CD4-positive, alpha-beta memory T cell (primary cell): ENCODE measurements around the gene BAIAP2L1. TPM values are rescaled to one million over a fixed set of nuclear protein-coding genes. Genes with fewer than 3 reads are reported as not detected.

Source experiments
- CTCF ChIA-PET: fragments of 350-600 bp; sonication (Branson Sonifier 250); formaldehyde crosslinking; loops from one replicate; lab custom pipeline; 2021; ENCODE audit warnings: inconsistent platforms; ENCODE audit not compliant: partially characterized antibody; lab: Charles Lee
- POLR2A ChIA-PET: fragments of 350-600 bp; sonication (Branson Sonifier 250); formaldehyde crosslinking; loops from one replicate; lab custom pipeline; 2021; ENCODE audit not compliant: partially characterized antibody; lab: Charles Lee
- DNase-seq, 5 donors: peaks; one replicate each; pipeline versions ENCODE4 v3.0.0 to v3.0.0-alpha.2; 2020 to 2022; ENCODE audit warnings: mixed read lengths in 1 of 5
- H3K27ac ChIP-seq: one replicate; pipeline ENCODE4 v1.7.0; 2013; ENCODE audit warnings: low read depth, low read length
- H3K27me3 ChIP-seq: 2 replicates; pipeline ENCODE4 v1.7.0; 2013; ENCODE audit warnings: mild to moderate bottlenecking, low read length, moderate library complexity; ENCODE audit not compliant: insufficient read depth
- H3K36me3 ChIP-seq: 2 replicates; pipeline ENCODE4 v1.7.0; 2013; ENCODE audit warnings: mild to moderate bottlenecking, low read length, moderate library complexity; ENCODE audit not compliant: insufficient read depth
- H3K4me1 ChIP-seq: 2 replicates; pipeline ENCODE4 v1.7.0; 2013; ENCODE audit warnings: mild to moderate bottlenecking, low read length, moderate library complexity; ENCODE audit not compliant: insufficient read depth
- H3K4me3 ChIP-seq, 2 donors: one replicate each; pipeline ENCODE4 v1.7.0; 2013; ENCODE audit warnings: low read length in 2 of 2, mild to moderate bottlenecking in 1 of 2
- H3K9me3 ChIP-seq, 2 donors: one replicate each; pipeline ENCODE4 v1.7.0; 2013; ENCODE audit warnings: low read length in 2 of 2, control low read depth in 1 of 2; ENCODE audit not compliant: control insufficient read depth in 1 of 2
- H3K27ac Mint-ChIP-seq, 7 donors: one replicate each; pipeline ENCODE4 v1.8.0; 2020 to 2021; ENCODE audit warnings: mixed read lengths in 7 of 7, mild to moderate bottlenecking in 6 of 7, inconsistent platforms in 3 of 7, moderate library complexity in 3 of 7
- H3K27me3 Mint-ChIP-seq, 2 donors: one replicate each; pipeline ENCODE4 v1.8.0; 2020 to 2021; ENCODE audit warnings: mixed read lengths in 2 of 2
- H3K36me3 Mint-ChIP-seq, 2 donors: one replicate each; pipeline ENCODE4 v1.8.0; 2020 to 2021; ENCODE audit warnings: mixed read lengths in 2 of 2, inconsistent platforms in 1 of 2, mild to moderate bottlenecking in 1 of 2
- H3K4me1 Mint-ChIP-seq, 4 donors: one replicate each; pipeline ENCODE4 v1.8.0; 2020 to 2021; ENCODE audit warnings: mixed read lengths in 4 of 4, mild to moderate bottlenecking in 1 of 4
- H3K4me3 Mint-ChIP-seq, 8 donors: one replicate each; pipeline ENCODE4 v1.8.0; 2020 to 2021; ENCODE audit warnings: mixed read lengths in 8 of 8, mild to moderate bottlenecking in 7 of 8, moderate library complexity in 6 of 8, inconsistent platforms in 3 of 8
- H3K9me3 Mint-ChIP-seq, 8 donors: one replicate each; pipeline ENCODE4 v1.8.0; 2020 to 2021; ENCODE audit warnings: mixed read lengths in 8 of 8, mild to moderate bottlenecking in 5 of 8, inconsistent platforms in 3 of 8, moderate library complexity in 1 of 8
- intact Hi-C: fragments of 100-400 bp; cut with micrococcal nuclease; formaldehyde crosslinking; loops from one replicate; pipeline ENCODE4 v1.15.1; 2023
- polyA plus RNA-seq, 2 donors: library from polyadenylated mRNA; unstranded; fragments of 300-500 nt; fragmentation: Illumina TruSeq; gene quantifications; one replicate each; pipeline ENCODE4 v1.2.3, GENCODE V29; 2021
- total RNA-seq, 2 experiments: library from RNA; stranded (reverse); gene quantifications; one replicate each; pipeline ENCODE4 v1.2.3, GENCODE V29; 2021

Gene BAIAP2L1
- total and polyA plus RNA-seq, 4 experiments from 2014 or later, result 0.32 to 0.42 (median 0.37) TPM

DNA sequence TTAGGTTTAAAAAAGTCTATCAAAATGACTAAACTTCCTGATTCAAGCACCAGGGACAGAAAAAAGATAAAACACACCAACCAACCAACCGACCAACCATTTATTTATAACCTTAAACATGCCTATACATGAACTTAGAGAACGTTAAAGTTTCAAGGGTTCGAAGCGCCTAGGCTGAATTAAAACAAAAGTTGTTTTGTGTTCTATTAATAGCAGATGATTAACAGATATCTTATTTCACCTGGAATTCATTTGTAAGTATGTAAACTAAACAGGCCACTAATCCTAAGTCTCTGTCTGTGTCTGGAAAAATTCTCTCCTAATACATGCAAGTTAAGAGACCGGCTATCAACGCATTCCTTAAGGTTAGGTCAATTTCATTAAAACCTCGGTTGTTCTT lies 1.4 kb downstream of the BAIAP2L1 start:
- Mint-ChIP-seq H3K36me3 (no peaks in the 10 kb centered on the region), H3K4me3 (peak overlapping the region; percentile 7 to 66 (median 40)), H3K9me3 (no peaks in the 10 kb centered on the region), H3K27ac (peak overlapping the region in 3 of 7 donors; percentile 1 to 10 (median 9)), H3K27me3 (peaks cover 5 to 9% of the 10 kb centered on the region in 2 donors), H3K4me1 (peaks cover 0 to 9% (median 4%) of the 10 kb centered on the region in 4 donors)
- H3K27me3 ChIP-seq, result peaks cover 4% of the 10 kb centered on the region
- no peaks in the 10 kb centered on the region for H3K36me3 ChIP-seq
- H3K4me1 ChIP-seq, result peaks cover 12% of the 10 kb centered on the region
- POLR2A ChIA-PET, result no interaction called here
- H3K27ac ChIP-seq, result no peak overlapping the region
- intact Hi-C loops, result no loop called here
- CTCF ChIA-PET, result no interaction called here
- no peak for DNase-seq
- no peaks in the 10 kb centered on the region for H3K9me3 ChIP-seq
- no peak overlapping the region for H3K4me3 ChIP-seq

DNA sequence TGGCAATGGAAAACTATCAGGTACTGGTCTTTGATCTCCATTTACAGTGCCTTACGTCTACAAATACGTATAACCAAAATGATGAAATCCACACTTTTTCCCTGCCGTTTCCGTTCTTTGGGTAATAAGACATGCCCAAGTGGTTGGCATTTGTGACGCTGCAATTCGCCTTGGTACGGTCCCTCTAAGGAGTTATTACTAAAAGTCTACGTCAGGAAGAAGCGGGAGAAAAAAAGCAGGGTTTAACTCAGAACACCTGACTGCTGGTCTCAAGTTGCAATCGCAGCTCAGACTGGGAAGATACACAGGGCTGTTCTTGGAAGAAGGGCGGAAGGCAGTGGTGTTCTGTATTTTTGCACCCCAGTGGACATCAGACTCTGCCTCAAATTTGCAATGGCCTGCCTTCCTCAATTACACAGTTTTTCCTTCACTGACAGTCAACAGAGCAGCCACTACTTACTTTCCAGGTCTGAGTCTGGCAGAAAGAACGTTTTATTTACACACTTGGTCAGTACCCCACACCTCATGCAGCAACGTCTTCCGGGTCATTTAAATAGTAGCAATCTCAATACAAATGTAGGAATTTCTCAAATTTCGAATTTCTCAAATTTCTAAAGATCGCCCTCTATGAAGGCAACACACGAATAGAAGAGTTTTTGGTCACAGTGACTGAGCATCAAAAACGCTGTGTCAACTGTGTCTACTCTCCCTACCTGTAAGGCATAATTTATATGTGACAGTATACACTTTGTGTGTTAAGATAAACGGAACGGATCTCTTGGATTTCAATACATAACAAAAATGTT lies 2.1 kb downstream of the BAIAP2L1 start:
- H3K4me3 Mint-ChIP-seq, result peak overlapping the region in 2 of 8 donors; percentile 19 to 30
- CTCF ChIA-PET, result no interaction called here
- POLR2A ChIA-PET, result no interaction called here

DNA sequence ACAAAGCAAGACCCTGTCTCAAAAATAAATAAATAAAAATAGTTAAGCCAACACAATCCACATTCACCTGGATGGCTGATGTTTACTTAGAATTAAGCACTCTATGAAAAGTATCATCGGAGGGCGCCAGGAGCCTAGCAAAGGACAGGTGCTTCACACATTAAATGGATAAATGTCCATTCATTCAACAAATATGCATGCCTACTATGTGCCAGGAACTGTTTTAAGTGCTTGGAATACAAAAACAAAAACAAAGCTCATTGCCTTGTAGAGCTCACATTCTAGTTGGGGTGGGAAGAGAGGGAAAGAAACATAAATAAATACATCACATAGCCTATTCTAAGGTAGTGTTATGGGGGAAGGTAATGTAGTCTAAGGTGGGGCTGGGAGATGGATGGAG lies 4.1 kb downstream of the BAIAP2L1 start:
- intact Hi-C loops, result no loop called here
- H3K4me3 Mint-ChIP-seq, result no peak overlapping the region
- peaks cover under 1 to 9% (median 4%) of the 10 kb centered on the region in 4 donors for H3K4me1 Mint-ChIP-seq
- peaks cover 5 to 10% of the 10 kb centered on the region in 2 donors for H3K27me3 Mint-ChIP-seq
- ChIA-PET CTCF (no interaction called here), POLR2A (no interaction called here)
- no peak for DNase-seq
- no peaks in the 10 kb centered on the region for H3K36me3 ChIP-seq
- H3K9me3 ChIP-seq, result no peaks in the 10 kb centered on the region
- H3K4me1 ChIP-seq, result peaks cover 12% of the 10 kb centered on the region
- H3K9me3 Mint-ChIP-seq, result no peaks in the 10 kb centered on the region
- H3K27ac Mint-ChIP-seq, result no peak overlapping the region
- H3K4me3 ChIP-seq, result no peak overlapping the region
- H3K27ac ChIP-seq, result no peak overlapping the region
- H3K27me3 ChIP-seq, result peaks cover 4% of the 10 kb centered on the region
- no peaks in the 10 kb centered on the region for H3K36me3 Mint-ChIP-seq

More for the DNA sequence above, 2.1 kb downstream of the BAIAP2L1 start:
- DNase-seq, result no peak
- H3K27me3 ChIP-seq, result peaks cover 4% of the 10 kb centered on the region
- no peak overlapping the region for H3K27ac ChIP-seq
- H3K36me3 ChIP-seq, result no peaks in the 10 kb centered on the region
- peaks cover 12% of the 10 kb centered on the region for H3K4me1 ChIP-seq
- H3K9me3 ChIP-seq, result no peaks in the 10 kb centered on the region
- Mint-ChIP-seq H3K4me1 (peaks cover 0 to 9% (median 4%) of the 10 kb centered on the region in 4 donors), H3K9me3 (no peaks in the 10 kb centered on the region), H3K36me3 (no peaks in the 10 kb centered on the region), H3K27ac (peak overlapping the region in 1 of 7 donors; percentile 1), H3K27me3 (peaks cover 5 to 9% of the 10 kb centered on the region in 2 donors)
- intact Hi-C loops, result no loop called here
- H3K4me3 ChIP-seq, result no peak overlapping the region

DNA sequence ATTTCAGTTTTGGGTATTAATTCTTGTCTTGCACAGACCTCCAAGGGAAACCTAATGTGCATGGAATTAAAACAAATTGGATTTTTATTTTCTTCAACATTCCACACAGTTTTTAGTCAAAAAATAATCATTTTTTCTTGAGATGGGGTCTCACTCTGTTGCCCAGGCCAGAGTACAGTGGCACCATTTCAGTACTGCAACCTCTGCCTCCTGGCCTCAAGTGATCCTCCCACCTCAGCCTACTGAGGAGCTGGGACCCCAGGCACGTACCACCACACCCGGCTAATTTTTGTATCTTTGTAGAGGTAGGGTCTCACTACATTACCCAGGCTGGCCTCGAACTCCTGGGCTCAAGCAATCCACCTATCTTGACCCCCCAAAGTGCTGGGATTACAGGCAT lies 4.9 kb downstream of the BAIAP2L1 start:
- Mint-ChIP-seq H3K27ac (no peak overlapping the region), H3K4me3 (no peak overlapping the region), H3K9me3 (no peaks in the 10 kb centered on the region), H3K27me3 (peaks cover 5 to 12% of the 10 kb centered on the region in 2 donors), H3K4me1 (peaks cover 2 to 6% (median 3%) of the 10 kb centered on the region in 4 donors), H3K36me3 (no peaks in the 10 kb centered on the region)
- no peak overlapping the region for H3K27ac ChIP-seq
- CTCF ChIA-PET, result no interaction called here
- H3K9me3 ChIP-seq, result no peaks in the 10 kb centered on the region
- no peak for DNase-seq
- H3K4me3 ChIP-seq, result no peak overlapping the region
- H3K4me1 ChIP-seq, result peaks cover 7% of the 10 kb centered on the region
- H3K36me3 ChIP-seq, result no peaks in the 10 kb centered on the region
- intact Hi-C loops, result no loop called here
- peaks cover 4% of the 10 kb centered on the region for H3K27me3 ChIP-seq
- POLR2A ChIA-PET, result no interaction called here

DNA sequence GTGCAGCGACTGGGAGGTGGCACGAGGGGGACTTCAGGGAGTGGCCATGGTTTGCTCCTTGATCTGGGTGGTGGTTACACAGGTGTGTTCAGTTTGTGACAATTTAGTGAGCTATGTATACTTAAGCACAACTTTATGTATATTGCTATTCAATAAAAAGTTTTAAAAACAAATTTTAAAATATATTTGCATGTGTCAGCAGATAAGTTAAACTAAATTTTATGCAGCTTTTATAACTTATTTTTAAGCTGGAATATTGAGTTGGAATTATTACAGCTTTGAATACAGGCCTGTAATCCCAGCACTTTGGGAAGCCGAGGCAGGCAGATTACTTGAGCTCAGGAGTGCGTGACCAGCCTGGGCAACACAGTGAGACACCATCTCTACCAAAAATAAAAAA lies 5.4 kb downstream of the BAIAP2L1 start:
- Histone ChIP-seq H3K4me1 (peaks cover 5% of the 10 kb centered on the region), H3K36me3 (no peaks in the 10 kb centered on the region), H3K27ac (no peak overlapping the region), H3K4me3 (no peak overlapping the region), H3K27me3 (peaks cover 4% of the 10 kb centered on the region), H3K9me3 (no peaks in the 10 kb centered on the region)
- Mint-ChIP-seq H3K27ac (no peak overlapping the region), H3K9me3 (no peaks in the 10 kb centered on the region), H3K4me3 (no peak overlapping the region), H3K4me1 (peaks cover 2 to 6% (median 3%) of the 10 kb centered on the region in 4 donors), H3K36me3 (no peaks in the 10 kb centered on the region), H3K27me3 (peaks cover 5 to 12% of the 10 kb centered on the region in 2 donors)
- intact Hi-C loops, result no loop called here
- no peak for DNase-seq
- ChIA-PET POLR2A (no interaction called here), CTCF (no interaction called here)

DNA sequence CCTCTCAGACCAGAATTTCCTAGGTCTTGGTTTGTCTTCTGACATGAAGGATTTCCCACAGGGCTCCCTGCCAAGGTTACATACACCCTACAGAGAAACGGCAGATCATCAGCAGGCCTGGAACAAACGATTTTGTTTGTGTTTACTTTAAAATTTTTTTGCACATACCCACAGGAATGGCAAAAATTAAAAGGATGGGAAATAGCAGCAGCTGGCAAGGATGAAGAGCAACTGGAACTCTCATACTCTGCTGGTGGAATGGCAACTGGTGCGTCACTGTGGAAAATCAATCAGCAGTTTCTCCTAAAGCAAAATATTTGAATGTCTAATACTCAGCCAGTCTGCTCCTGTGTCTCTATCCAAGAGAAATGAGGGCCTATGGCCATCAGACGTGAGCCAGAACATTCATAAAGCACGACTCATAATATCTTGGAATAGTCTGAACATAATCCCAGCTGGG lies 6.5 kb downstream of the BAIAP2L1 start:
- no peak for DNase-seq
- Histone ChIP-seq H3K27ac (no peak overlapping the region), H3K27me3 (no peaks in the 10 kb centered on the region), H3K36me3 (no peaks in the 10 kb centered on the region), H3K4me1 (no peaks in the 10 kb centered on the region), H3K9me3 (no peaks in the 10 kb centered on the region), H3K4me3 (no peak overlapping the region)
- Mint-ChIP-seq H3K36me3 (no peaks in the 10 kb centered on the region), H3K27me3 (peaks cover 7 to 11% of the 10 kb centered on the region in 2 donors), H3K4me1 (peaks cover 0 to 2% (median under 1%) of the 10 kb centered on the region in 4 donors), H3K4me3 (no peak overlapping the region), H3K27ac (no peak overlapping the region), H3K9me3 (no peaks in the 10 kb centered on the region)
- intact Hi-C loops, result no loop called here
- ChIA-PET CTCF (no interaction called here), POLR2A (no interaction called here)

DNA sequence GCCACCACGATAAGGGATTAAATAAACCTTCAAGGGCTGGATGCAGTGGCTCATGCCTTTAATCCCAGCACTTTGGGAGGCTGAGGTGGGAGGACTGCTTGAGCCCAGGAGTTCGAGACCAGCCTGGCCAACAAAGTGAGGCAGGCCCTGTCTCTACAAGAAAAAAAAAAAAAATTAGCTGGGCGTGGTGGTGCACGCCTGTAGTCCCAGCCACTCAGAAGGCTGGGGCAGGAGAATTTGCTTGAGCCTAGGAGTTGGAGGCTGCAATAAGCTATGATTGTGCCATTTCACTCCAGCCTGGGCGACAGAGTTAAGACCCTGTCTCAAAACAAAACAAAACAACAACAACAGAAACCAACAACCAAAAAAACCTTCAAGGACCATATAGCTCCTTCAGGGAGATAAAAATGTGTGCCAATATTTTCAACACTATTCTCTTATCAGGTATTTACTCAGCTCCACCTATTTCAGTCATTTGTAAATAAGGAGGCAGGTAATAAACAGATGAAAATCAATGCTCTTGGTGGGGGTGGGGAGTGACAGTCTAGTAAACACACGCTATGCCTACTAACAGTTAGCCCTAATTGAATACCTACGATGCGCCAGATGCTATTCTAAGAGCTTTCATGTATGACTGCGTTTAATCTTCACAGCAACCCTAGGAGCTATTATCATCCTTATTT lies 13.2 kb downstream of the BAIAP2L1 start:
- H3K27me3 Mint-ChIP-seq, result peaks cover 2 to 4% of the 10 kb centered on the region in 2 donors
- peaks cover 0 to 2% (median 0%) of the 10 kb centered on the region in 4 donors for H3K4me1 Mint-ChIP-seq
- no peaks in the 10 kb centered on the region for H3K36me3 ChIP-seq
- H3K27me3 ChIP-seq, result no peaks in the 10 kb centered on the region
- ChIA-PET CTCF (interaction anchor here (1.5 kb wide), 1 partner anchor 32 kb away, joined by 3 read pairs; no protein-coding TSS in a partner anchor), POLR2A (no interaction called here)
- no peak overlapping the region for H3K27ac ChIP-seq
- DNase-seq, result no peak
- no peaks in the 10 kb centered on the region for H3K9me3 Mint-ChIP-seq
- H3K9me3 ChIP-seq, result no peaks in the 10 kb centered on the region
- intact Hi-C loops, result no loop called here
- no peak overlapping the region for H3K4me3 Mint-ChIP-seq
- no peak overlapping the region for H3K27ac Mint-ChIP-seq
- no peaks in the 10 kb centered on the region for H3K4me1 ChIP-seq
- H3K4me3 ChIP-seq, result no peak overlapping the region
- H3K36me3 Mint-ChIP-seq, result no peaks in the 10 kb centered on the region
